HG03521 (cell line): ENCODE results near the gene AHCYL1.

Source experiments
- ATAC-seq: cut with Tn5 transposase; IDR thresholded peaks from one replicate; pipeline ENCODE4 v1.9.1; 2021; ENCODE audit warnings: mild to moderate bottlenecking, moderate library complexity; ENCODE audit not compliant: unreplicated experiment

Gene AHCYL1

DNA sequence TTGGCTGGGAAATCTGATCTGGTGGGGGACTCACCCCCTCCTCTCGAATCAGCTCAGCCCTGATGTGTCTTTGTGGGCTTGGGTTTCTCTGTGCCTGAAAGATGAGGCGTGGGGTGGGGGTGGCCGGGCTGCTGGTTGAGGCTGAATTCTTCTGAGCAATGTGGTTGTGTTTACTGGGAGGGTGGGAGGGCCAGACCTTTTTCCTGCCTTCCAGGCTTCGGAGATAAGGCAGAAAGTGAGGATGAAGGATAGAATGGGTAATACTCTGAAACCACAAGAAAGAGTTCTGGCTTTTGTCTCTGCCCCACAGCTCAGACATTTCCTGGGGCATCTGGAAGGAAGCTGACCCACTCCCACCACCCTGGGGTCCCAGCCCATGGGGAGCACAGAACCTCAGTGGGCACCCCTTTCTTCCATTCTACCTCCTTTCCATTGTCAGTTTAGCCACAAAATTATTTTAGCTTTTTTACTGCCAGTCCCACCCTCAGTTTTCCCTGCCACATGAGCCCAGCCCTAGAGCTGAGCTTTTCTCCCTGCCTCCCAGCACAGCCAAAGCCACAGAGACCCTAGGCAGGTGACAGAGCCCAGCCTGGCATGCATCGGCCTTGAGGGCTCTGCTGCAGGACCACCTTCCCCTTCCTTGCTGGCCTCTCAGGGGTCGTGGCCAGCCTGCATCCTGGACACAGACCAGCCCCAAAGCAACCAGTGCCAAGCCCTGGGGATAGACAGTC lies 74.7 kb downstream of the AHCYL1 start:
- no peak for ATAC-seq

DNA sequence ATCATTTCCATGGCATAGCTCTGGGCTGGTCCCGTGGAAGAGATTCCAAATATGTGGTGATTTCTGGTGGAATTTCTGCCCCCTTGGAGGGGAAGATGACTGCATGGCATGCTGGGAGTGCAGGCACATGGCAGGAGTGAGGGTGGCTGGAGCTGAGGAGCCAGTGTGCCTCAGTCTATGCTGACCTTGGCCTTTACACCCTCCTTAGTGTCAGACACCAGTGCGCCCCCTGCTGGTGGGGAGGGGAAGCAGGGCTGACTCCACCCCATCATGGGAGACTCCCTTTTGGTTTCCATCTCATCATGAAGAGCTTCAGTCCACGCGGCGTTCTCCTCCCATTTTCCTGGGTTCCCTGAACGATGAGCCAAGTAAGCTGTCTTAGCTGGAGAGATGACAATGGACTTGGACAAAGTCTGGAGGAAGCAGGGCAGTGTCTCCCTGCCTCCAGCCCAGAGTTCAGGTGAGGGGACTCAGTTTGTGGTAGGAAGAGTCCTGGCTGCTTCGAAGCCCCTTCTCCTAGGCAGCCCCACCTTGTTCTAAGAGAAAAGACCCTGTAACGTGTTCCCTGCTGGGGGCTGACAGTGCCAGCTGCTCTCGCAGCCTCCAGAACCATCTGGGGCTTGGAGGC lies 75.6 kb downstream of the AHCYL1 start:
- no peak for ATAC-seq

DNA sequence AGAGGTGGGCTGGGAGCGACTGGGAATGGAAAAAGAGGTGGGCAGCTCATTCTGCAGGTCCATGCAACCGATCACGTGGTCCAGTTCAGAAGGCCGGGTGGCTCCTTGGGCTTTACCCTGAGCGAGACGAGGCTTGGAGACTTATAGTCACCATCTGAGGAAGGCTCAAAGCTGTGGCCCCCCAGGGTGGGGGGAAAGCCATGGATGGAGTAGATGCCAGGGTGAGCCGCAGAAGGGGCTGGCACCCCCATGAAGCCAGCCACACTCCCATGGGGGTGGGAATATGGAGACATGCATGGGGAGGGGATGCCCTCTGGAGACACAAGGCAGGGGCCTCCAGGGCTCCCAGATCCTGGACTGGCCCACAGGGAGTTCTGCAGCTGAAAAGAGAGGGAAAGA lies 76.1 kb downstream of the AHCYL1 start:
- no peak for ATAC-seq

DNA sequence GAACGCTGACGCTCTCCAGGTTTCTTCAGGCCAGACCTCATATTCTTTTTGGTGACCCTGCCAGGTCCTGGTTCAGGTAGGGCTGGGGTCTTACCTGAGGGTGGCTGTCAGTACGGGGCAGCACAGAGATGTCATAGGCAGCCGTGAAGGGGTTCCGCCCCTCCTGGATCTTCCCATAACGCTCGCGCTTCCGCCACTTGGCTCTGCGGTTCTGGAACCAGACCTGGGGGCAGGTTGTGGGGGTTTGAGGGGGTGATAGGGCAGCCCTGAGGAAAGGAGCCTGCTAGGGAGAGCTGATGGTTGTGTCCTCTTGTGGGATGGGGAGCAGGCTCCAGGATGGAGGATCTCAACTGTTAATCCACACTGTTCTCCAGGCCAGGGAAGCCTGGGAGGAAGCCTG lies 76.8 kb downstream of the AHCYL1 start:
- ATAC-seq = no peak

DNA sequence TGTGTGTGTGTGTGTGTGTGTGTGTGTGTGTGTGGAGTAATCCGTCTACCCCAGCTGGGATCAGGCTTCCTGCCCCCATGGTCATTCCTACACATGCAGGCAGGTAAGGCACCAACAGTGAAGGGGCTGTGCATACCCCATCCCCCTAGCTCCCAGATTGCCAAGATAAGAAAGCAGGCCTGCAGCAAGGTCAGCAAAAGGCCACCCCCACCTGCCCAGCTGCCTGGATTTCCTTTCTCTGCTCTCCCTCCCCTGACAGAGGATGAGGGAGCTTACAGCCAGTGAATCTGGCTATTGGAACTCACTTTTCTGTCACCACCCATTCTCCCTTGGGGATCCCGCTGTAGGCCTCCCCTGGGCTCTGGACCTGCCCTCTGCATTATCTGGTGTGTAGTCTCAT lies 78.0 kb downstream of the AHCYL1 start:
- ATAC-seq = no peak

DNA sequence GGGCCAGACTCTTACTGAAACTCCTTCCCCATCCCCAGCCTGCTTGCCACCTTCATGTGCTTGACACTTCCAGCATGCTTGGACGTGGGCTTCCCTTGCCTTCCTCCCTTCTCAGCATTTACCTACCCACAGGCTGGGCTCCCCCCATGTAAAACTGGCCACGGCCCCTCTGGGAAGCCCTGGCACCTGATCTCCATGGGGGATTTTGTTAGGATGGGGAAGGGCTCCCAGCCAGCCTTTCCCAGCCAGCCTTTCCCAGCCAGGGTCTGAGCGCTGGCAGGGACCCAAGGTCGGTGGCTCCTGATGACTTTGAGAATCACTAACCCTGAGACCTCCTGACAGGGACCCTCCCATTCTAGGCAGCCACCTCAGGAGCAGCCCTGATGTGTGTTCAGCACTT lies 79.2 kb downstream of the AHCYL1 start:
- ATAC-seq = no peak

DNA sequence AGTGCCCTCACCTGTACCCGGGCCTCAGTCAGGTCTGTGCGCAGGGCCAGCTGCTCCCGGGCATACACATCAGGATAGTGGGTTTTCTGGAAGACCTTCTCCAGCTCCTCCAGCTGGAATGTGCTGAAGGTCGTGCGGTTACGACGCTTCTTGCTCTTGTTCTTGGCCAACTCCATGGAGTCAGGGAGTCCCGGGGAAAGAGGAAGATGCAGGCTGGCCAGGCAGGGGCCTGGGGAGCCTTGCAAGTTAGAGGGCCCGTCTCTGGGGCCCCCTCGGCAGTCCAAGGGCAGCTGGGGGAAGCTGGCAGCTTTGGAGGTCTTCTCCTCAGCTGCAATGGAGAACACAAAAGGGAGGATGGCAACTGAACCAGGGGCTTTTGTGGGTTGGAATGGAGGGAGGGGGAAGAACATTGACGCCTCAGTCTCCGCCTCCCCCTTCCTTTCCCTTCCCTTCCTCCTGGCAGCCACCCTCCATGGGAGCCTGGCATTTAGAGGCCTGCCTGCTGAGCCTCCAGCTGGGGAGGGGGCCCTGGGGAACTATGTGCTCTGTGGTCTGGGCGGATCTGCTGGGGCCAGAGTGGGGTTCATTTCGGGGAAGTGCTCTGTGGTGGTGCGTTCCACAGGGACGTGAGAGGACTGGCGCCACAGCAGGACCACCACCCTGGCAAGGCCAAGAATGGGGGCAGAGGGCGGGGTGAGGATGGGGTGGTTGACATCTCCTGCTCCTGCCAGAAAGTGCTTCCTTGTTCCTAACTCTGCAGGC lies 80.2 kb downstream of the AHCYL1 start:
- no peak for ATAC-seq

DNA sequence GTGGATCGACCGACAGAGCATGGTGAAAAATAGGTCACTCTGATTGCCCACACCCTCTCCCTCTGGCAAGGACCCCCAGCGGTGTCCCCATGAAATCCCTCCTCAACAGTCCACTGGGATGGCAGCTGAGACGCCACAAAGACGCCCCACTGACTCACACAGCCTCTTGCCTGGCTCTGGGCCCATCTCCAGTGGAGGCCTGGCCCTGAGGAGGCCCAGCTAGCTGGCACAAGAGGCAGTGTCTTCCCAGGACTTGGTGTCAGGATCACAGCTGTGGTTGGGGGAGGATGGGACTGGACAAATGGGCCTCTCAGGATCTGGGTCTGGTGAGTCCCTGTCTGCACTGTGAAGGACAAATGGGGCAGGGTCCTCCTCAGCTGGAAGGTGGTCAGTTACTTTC lies 81.3 kb downstream of the AHCYL1 start:
- no peak for ATAC-seq

DNA sequence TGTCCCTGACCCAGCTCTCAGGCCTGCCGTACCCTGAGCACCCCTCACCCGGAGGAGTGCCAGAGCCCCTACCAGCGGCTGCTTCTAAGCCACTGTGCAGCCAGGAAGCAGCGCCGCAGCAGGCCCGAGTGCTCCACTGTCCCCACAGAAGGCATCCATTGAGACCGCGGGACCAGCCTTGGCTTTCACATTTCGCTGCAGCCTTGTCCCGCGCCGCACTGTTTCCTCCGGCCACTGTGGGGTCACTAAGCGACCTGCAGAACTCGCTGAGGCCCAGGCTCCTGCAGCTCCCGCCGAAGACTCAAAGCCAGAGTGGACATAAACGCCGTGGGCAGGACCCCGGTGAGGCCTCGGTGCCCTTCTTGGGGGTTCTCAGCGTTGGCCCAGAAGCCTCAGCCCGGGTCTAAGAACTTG lies 82.9 kb downstream of the AHCYL1 start:
- ATAC-seq = no peak

DNA sequence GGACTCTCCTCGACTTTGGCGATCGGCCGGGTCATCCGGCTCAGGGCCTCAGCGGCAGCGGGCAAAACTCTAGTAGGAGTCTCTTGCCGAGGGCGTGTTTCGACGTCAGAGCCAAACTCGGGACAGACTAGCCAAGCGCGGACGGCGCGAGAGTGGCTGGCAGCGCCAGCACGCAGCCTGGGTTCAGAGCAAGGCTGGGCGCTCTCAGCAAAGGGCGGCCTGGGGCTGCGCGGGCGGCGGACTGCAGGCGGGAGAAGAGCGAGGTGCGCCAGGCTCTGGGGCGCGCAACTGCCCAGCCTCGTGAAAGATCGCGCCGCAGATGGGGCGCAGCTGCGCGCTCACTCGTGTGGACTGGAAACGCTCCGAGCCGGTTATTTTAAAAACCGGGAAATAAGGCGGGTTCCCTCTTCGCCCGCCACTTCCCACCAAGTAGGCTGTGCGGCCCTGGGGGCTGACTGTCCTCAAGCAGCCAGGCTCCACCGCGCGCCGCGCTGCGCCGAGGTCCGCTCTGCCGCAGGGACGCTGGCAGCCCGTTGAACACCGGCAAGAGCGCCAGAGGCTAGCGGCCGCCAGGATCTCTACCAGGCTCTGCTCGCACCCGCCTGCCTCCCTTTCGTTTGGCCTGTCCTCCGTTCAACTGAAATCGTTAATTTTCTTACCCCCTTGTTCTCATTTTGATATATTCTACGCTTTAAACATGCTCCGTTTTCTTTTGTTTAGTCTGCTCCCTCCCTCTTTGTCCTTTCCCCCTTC lies 83.5 kb downstream of the AHCYL1 start:
- ATAC-seq = no peak

DNA sequence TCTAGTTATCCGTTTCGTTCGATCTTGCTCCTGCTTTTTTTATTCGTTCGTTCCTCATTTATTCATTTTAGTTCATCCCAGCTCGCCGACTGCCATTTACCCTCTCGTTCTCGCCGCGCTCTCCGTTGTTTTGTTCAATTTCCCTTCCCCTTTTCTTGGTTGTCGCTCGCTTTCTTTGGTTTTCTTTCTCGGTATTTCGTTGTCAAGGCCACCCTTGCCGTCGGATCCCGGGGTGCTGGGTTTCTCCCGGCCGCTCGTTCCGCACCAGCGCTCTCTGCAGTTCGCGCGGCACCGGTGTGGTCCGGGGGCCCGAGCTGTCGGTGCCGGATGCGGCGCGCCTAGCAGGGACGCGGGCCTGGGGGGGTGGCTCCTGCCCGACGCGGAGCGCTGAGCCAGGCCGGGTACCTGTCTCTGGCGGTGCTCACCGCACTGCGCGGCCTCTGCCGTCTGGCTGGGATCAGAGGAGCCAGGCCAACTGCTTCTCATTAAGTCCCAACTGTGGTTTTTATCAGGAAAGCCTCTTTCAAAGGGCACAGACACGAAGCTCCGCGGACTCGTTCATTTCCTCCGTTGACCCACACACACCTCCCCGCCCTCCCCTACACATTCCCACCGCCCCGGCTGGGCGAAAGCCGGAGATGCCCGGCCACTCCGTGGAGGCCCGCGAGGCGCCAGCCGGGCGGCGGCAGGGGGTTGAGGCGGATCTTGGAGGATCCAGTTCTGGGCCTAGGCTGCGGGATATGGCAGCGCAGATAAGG lies 84.3 kb downstream of the AHCYL1 start:
- no peak for ATAC-seq

DNA sequence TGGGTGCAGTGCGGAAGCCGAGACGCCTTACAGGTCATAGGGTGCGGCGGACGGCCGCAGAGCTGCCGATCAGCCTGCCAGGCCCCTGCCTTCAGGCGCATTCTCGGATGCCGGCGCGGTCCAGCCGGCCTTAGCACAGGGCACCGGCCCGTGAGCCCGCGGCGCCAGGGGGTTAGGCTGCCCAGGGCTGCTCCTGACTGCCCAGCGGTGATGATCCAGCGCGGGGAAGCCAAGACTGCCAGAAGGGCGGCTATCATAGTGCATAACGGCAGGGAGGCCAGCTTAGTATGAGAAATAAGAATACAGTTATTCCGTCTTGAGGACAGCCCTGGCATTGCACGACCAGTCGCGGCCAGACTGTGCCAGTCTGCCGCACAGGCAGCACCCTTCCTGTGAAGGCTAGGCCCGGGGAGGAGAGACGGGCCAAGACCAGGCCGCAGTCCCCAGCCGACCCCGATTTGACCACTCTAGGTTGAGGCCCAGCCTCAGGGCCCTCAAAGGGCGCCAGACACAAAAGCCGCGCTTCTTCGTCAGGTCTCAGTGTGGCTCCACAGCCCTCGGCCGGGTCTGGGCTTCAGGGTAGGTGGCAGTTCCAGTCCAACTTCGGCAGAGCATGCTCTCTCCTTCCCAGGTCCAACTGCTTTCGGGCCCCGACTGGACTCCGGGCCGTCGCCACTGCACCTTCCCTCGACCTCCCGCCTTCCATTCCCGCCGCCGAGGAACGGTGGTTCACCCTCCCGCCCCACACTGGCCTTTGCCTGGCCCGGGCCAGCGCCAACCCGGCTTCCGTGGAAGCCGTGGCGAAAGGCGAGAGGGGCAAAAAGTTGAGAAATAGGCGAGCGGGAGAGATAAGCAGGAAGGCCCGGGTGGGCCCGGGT lies 85.1 kb downstream of the AHCYL1 start:
- no peak for ATAC-seq

DNA sequence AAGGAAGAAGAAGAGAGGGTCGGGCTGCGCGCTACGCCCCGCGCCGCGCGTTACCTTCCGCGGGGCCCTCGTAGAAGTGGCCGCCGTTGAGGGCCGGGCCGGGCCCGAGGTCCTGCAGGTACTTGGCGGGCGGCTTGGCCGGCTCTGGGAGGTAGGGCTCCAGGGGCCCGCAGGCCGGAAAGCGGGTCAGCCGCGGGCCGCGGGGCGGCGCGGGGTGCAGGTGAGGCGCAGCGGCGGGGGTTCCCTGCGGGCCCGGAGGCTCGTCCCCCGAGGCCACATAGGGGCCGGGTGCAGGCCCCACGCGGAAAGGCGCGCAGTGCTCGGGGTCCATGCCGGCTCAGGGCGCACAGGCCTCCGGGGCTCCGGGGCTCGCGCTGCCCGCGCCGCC lies 85.7 kb downstream of the AHCYL1 start:
- no peak for ATAC-seq

DNA sequence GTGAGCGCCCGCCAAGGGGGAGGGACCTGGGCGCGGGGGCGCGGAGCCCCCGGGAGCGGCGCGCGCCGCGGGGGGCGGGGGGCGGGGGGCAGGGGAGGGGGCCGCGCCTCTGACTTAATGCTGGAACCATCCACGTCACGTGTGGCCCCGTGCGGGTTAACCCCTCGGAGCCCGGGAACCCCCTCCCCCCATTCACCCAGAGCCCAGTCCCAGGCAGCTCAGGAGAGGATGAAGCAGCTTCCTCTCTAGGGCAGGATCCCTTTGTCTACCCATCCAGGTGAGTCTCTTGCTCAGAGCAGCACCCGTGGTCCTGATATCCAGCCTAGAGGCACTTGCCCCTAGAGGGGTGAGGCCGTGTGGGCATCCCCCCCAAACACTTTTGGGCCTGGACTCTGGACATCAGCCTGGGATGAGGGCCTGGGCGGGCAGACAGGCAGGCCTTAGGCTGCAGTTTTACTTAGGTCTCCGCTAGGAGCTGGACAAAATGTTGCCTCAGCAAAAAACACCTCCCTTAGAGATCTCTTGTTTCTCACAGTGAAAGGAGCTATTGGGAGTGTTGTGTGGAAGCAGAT lies 86.2 kb downstream of the AHCYL1 start, which contains the start of gene ALX3:
ALX3 (minus strand) TSS at position 2 of the 572 bp plus-strand sequence. CDS start 60 bp downstream, outside the sequence.
- no peak for ATAC-seq
